B cell (primary cell): ENCODE data around the gene PFKFB3. TPM values are rescaled to one million over a fixed set of nuclear protein-coding genes. Genes with fewer than 3 reads are reported as not detected.
"Not testable (repeated sequence)": the region's sequence is repeated elsewhere in the genome, so short reads cannot be mapped to it uniquely, and the experiment has no call there.

ENCODE experiments used
- ATAC-seq: fragments of 200-7000 bp; cut with Tn5 transposase; one replicate; pipeline ENCODE4 v1.10.0; 2021; ENCODE audit warnings: low read depth, mild to moderate bottlenecking, moderate number of reproducible peaks, moderate library complexity
- CTCF ChIA-PET: fragments of 350-600 bp; sonication (Branson Sonifier 250); formaldehyde crosslinking; loops from one replicate; lab custom pipeline; 2021; ENCODE audit warnings: antibody characterized with exemption, inconsistent platforms; lab: Charles Lee
- POLR2A ChIA-PET: fragments of 350-600 bp; sonication (Branson Sonifier 250); formaldehyde crosslinking; loops from one replicate; lab custom pipeline; 2021; ENCODE audit warnings: antibody characterized with exemption; lab: Charles Lee
- DNase-seq: peaks from one replicate; pipeline ENCODE4 v3.0.0; 2013
- H2AFZ ChIP-seq: 2 replicates; pipeline ENCODE4 v1.6.1; 2012; ENCODE audit warnings: mild to moderate bottlenecking, low read depth, low read length; ENCODE audit not compliant: insufficient read depth, poor library complexity, severe bottlenecking
- H3K27ac ChIP-seq, 2 donors: 1 replicate in 1 of 2; 2 replicates in 1 of 2; pipeline ENCODE4 v1.5.1; 2012 to 2013; ENCODE audit warnings: low read length in 2 of 2, mild to moderate bottlenecking in 2 of 2, moderate library complexity in 1 of 2
- H3K27me3 ChIP-seq, 4 experiments: fragments of 200-600 bp in 1 of 4; sonication (generic) in 1 of 4; replicated peaks in 1 of 4; 1 replicate in 2 of 4; 2 replicates in 2 of 4; pipeline versions ENCODE4 v1.6.1 to v1.7.0; 2013 to 2016; ENCODE audit warnings: low read length in 3 of 4, mild to moderate bottlenecking in 2 of 4, mixed read lengths in 1 of 4, moderate library complexity in 1 of 4; ENCODE audit not compliant: insufficient read depth in 4 of 4, control insufficient read depth in 3 of 4; ENCODE audit errors: control extremely low read depth in 1 of 4
- H3K36me3 ChIP-seq, 2 experiments: replicated peaks in 1 of 2; 1 replicate in 1 of 2; 2 replicates in 1 of 2; pipeline versions ENCODE4 v1.6.1 to v1.7.1; 2013; ENCODE audit warnings: low read length in 1 of 2; ENCODE audit not compliant: insufficient read depth in 2 of 2, control insufficient read depth in 1 of 2; ENCODE audit errors: control extremely low read depth in 1 of 2, extremely low read depth in 1 of 2
- H3K4me1 ChIP-seq, 2 donors: fragments of 200-600 bp in 1 of 2; sonication (generic) in 1 of 2; 1 replicate in 1 of 2; 2 replicates in 1 of 2; pipeline versions ENCODE4 v1.5.1 to v1.6.1; 2013 to 2017; ENCODE audit warnings: low read length in 2 of 2; ENCODE audit not compliant: control insufficient read depth in 2 of 2, insufficient read depth in 2 of 2
- H3K4me2 ChIP-seq: replicated peaks from 2 replicates; pipeline ENCODE3; 2012; ENCODE audit warnings: mild to moderate bottlenecking, low read depth, low read length; ENCODE audit not compliant: poor library complexity, severe bottlenecking
- H3K4me3 ChIP-seq, 5 experiments: fragments of 200-600 bp in 1 of 5; sonication (generic) in 1 of 5; 1 replicate in 3 of 5; 2 replicates in 2 of 5; pipeline versions ENCODE4 v1.5.1 to v1.7.0; 2011 to 2016; ENCODE audit warnings: low read length in 4 of 5, mild to moderate bottlenecking in 4 of 5, low read depth in 2 of 5, control low read depth in 1 of 5, moderate library complexity in 1 of 5; ENCODE audit not compliant: insufficient read depth in 1 of 5; ENCODE audit errors: control extremely low read depth in 1 of 5, extremely low read depth in 1 of 5
- H3K79me2 ChIP-seq: fragments of 200-600 bp; sonication (generic); one replicate; pipeline ENCODE4 v1.6.0; 2016; ENCODE audit warnings: low read length; ENCODE audit not compliant: control insufficient read depth, insufficient read depth
- H3K9ac ChIP-seq: fragments of 200-600 bp; sonication (generic); 2 replicates; pipeline ENCODE4 v1.6.1; 2017; ENCODE audit warnings: mild to moderate bottlenecking, low read length, moderate library complexity
- H3K9me3 ChIP-seq, 3 donors: one replicate each; pipeline versions ENCODE4 v1.6.1 to v1.7.1; 2013; ENCODE audit warnings: low read length in 2 of 3; ENCODE audit not compliant: control insufficient read depth in 2 of 3, insufficient read depth in 1 of 3; ENCODE audit errors: control extremely low read depth in 1 of 3
- H4K20me1 ChIP-seq: 2 replicates; pipeline ENCODE4 v1.6.0; 2012; ENCODE audit warnings: mild to moderate bottlenecking, low read length; ENCODE audit not compliant: insufficient read depth, control insufficient read depth, poor library complexity, severe bottlenecking
- H3K27ac Mint-ChIP-seq: one replicate; pipeline ENCODE4 v1.8.0; 2021; ENCODE audit warnings: mixed read lengths
- H3K27me3 Mint-ChIP-seq: one replicate; pipeline ENCODE4 v1.8.0; 2021; ENCODE audit warnings: mixed read lengths
- H3K4me1 Mint-ChIP-seq: one replicate; pipeline ENCODE4 v1.8.0; 2021; ENCODE audit warnings: mixed read lengths
- H3K4me3 Mint-ChIP-seq: one replicate; pipeline ENCODE4 v1.8.0; 2021; ENCODE audit warnings: mixed read lengths
- H3K9me3 Mint-ChIP-seq: one replicate; pipeline ENCODE4 v1.8.0; 2022; ENCODE audit warnings: mixed read lengths; ENCODE audit not compliant: insufficient read depth
- EZH2 ChIP-seq: IDR thresholded peaks from 2 replicates; pipeline ENCODE4 v1.6.1; 2012; ENCODE audit warnings: borderline replicate concordance, low read depth, mild to moderate bottlenecking, moderate library complexity, low read length; ENCODE audit not compliant: insufficient read depth, poor library complexity, severe bottlenecking
- WGBS: methylation state at CpG from one replicate; pipeline ENCODE4 v1.1.5; 2013; ENCODE audit warnings: missing lambda C conversion rate; ENCODE audit not compliant: insufficient coverage; 5-methylcytosine and 5-hydroxymethylcytosine counted together
- intact Hi-C: fragments of 100-400 bp; cut with micrococcal nuclease; formaldehyde crosslinking; loops from one replicate; pipeline ENCODE4 v1.10.0; 2022
- polyA plus RNA-seq: library from polyadenylated mRNA; depleted of rRNA; stranded (reverse); fragments of >200 nt; gene quantifications from 2 replicates; pipeline ENCODE4 v1.2.3, GENCODE V29; 2012
- total RNA-seq, 2 donors: library from RNA; stranded (reverse); fragments of 120-200 nt in 1 of 2; gene quantifications; 1 replicate in 1 of 2; 2 replicates in 1 of 2; pipeline versions ENCODE4 v1.2.3 to v1.2.4, GENCODE V29; 2013 to 2022
- TF ChIP-seq, protein P1 (sequence below): fragments of 200-600 bp; IDR thresholded peaks from one replicate; pipeline ENCODE4 v1.8.0; 2022; ENCODE audit warnings: antibody characterized with exemption, mild to moderate bottlenecking

The PFKFB3 gene
- total and polyA plus RNA-seq, 2 donors (not counting 1 experiment from before 2014, with no cell fraction given): 13.2 to 239 TPM

DNA sequence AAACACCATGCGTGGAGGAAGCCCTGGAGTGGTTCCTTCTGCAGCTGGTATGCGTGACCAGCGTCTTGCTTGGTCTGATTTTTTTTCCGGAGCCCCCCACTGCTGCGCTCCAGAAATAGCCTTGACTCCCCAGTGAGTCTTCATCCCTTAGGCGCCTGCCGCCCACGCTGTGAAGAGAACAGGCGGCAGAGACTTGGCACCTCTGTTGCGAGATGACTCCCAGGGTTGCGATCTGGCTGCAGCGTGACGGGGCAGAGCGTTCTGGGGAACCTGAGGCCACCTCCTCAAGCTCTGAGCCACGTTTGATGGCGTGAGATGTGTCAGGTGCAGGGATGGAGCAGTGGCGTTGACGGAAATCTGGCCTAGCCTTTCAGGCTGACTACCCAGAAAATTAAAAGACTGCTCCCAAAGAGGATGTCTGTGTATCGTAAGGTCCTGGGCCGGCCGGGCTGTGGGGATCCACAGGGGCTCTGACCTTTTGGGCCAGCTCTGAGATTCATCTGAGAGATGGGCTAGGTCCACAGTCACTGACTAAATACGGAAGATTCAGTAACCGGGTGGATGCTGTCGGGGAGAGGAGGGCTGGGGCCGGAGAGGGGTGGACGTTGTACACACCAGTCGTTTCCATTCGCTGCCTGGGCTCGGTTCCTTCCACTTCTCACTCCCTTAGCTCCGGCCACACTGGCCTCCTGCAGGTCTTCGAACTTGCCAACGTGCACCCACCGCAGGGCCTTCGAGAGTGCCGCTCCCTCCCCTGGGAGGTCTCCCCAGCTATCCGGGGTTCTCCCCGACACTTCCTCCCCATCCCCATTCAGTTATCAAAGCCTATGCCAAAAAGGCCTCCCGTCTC lies 33.8 kb downstream of the PFKFB3 start:
- peaks cover 8% of the 10 kb centered on the region for H3K4me1 Mint-ChIP-seq
- H3K27me3 Mint-ChIP-seq: no peaks in the 10 kb centered on the region
- ATAC-seq: no peak
- no peak for DNase-seq
- no peak overlapping the region for H3K9ac ChIP-seq
- no peak overlapping the region for H3K4me3 Mint-ChIP-seq
- H4K20me1 ChIP-seq: no peaks in the 10 kb centered on the region
- no peaks in the 10 kb centered on the region for H3K4me1 ChIP-seq
- no peak for TF ChIP-seq EZH2
- TF ChIP-seq, protein P1, sequence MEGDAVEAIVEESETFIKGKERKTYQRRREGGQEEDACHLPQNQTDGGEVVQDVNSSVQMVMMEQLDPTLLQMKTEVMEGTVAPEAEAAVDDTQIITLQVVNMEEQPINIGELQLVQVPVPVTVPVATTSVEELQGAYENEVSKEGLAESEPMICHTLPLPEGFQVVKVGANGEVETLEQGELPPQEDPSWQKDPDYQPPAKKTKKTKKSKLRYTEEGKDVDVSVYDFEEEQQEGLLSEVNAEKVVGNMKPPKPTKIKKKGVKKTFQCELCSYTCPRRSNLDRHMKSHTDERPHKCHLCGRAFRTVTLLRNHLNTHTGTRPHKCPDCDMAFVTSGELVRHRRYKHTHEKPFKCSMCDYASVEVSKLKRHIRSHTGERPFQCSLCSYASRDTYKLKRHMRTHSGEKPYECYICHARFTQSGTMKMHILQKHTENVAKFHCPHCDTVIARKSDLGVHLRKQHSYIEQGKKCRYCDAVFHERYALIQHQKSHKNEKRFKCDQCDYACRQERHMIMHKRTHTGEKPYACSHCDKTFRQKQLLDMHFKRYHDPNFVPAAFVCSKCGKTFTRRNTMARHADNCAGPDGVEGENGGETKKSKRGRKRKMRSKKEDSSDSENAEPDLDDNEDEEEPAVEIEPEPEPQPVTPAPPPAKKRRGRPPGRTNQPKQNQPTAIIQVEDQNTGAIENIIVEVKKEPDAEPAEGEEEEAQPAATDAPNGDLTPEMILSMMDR: no peak
- intact Hi-C loops: no loop called here
- ChIA-PET CTCF (interaction anchor here (1.0 kb wide), 1 partner anchor 165 kb away, joined by 5 read pairs; no protein-coding TSS in a partner anchor), POLR2A (no interaction called here)
- no peak overlapping the region for H3K27ac ChIP-seq
- no peak overlapping the region for H3K27ac Mint-ChIP-seq
- H3K4me3 ChIP-seq: no peak overlapping the region
- no peak overlapping the region for H2AFZ ChIP-seq
- H3K9me3 ChIP-seq: no peaks in the 10 kb centered on the region
- H3K9me3 Mint-ChIP-seq: peaks cover 3% of the 10 kb centered on the region
- no peaks in the 10 kb centered on the region for H3K27me3 ChIP-seq
- no peaks in the 10 kb centered on the region for H3K79me2 ChIP-seq
- peaks cover 0 to 26% of the 10 kb centered on the region in 2 experiments for H3K36me3 ChIP-seq
- no peak overlapping the region for H3K4me2 ChIP-seq
- WGBS: 95% methylated on average over 37 of the region's 38 CpGs

- no peaks in the 10 kb centered on the region for H3K79me2 ChIP-seq
- WGBS: 98% methylated on average over 8 of the region's 9 CpGs
- no peak overlapping the region for H3K27ac ChIP-seq
- H3K4me3 Mint-ChIP-seq: no peak overlapping the region
- peaks cover 0 to 23% of the 10 kb centered on the region in 2 experiments for H3K36me3 ChIP-seq
- intact Hi-C loops: no loop called here
- no peak overlapping the region for H3K4me2 ChIP-seq
- H3K27me3 ChIP-seq: no peaks in the 10 kb centered on the region
- POLR2A ChIA-PET: no interaction called here
- H2AFZ ChIP-seq: no peak overlapping the region
- no peaks in the 10 kb centered on the region for H3K27me3 Mint-ChIP-seq
- DNase-seq (no peak), ATAC-seq (no peak)
- H3K27ac Mint-ChIP-seq: no peak overlapping the region
- no peak overlapping the region for H3K9ac ChIP-seq
- no peak overlapping the region for H3K4me3 ChIP-seq
- CTCF ChIA-PET: interaction anchor here (1.0 kb wide), 1 partner anchor 165 kb away, joined by 5 read pairs; no protein-coding TSS in a partner anchor
- H3K9me3 ChIP-seq: no peaks in the 10 kb centered on the region
- no peak for TF ChIP-seq EZH2
- TF ChIP-seq, protein P1: no peak
- H3K4me1 Mint-ChIP-seq: peaks cover 8% of the 10 kb centered on the region
- no peaks in the 10 kb centered on the region for H3K4me1 ChIP-seq
- peaks cover 3% of the 10 kb centered on the region for H3K9me3 Mint-ChIP-seq
- H4K20me1 ChIP-seq: no peaks in the 10 kb centered on the region
These were observed 34.4 kb downstream of the PFKFB3 start for GRCh38 chr10:6237199-6237530.

GRCh38 chr10:6238587-6239212 lies 36.0 kb downstream of the PFKFB3 start:
- H3K27ac Mint-ChIP-seq, H3K27me3 Mint-ChIP-seq, H3K9me3 ChIP-seq, H3K4me3 Mint-ChIP-seq, H3K79me2 ChIP-seq, H3K4me2 ChIP-seq, H2AFZ ChIP-seq, H3K4me1 Mint-ChIP-seq, H3K9ac ChIP-seq, H3K9me3 Mint-ChIP-seq, intact Hi-C loops, DNase-seq, H3K4me1 ChIP-seq, ATAC-seq, POLR2A ChIA-PET, H4K20me1 ChIP-seq, H3K27ac ChIP-seq, H3K4me3 ChIP-seq, H3K27me3 ChIP-seq: not testable (repeated sequence)
- CTCF ChIA-PET: interaction anchor here (0.9 to 1.1 kb wide), 2 partner anchors 36 to 163 kb away, joined by 3 read pairs; partner anchors contain the start of gene PFKFB3
- 100% methylated on average over 4 of the region's 6 CpGs for WGBS
- peaks cover 0 to 13% of the 10 kb centered on the region in 2 experiments for H3K36me3 ChIP-seq
